ENCODE results near the gene FREY1.

FREY1 gene

DNA sequence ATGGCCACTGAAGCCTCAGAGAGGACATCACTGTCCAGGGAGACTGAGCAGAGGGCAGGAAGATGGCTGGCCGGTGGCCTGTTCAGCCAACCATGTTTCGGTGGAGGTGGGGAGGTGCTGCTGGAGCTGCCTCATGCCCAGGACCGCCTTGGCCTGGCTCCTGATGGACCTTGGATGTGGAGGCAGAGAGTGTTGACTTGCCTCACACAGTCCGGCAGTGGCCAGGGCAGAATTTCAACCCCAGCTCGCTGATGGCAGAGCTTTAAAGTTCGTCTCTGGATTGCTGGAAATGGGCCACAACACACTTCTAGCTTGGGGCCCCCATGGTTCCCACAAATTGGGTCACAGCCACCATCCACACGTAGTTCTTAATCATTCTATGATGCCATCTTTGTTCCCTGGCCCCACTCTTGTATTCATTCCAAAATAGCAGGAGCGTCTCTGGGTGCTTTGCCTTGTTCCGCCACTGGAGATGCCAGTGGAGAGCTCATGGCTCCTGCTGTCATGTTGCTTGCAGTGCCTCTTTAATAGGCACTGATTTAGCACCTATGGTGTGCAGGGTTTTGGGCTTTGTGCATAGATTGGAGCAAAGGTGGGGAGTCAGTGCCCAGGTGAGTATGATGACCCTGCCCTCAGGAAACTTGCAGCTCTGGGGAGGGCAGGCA, 16.1 kb downstream of the FREY1 start:
- no peak for DNase-seq

- DNase-seq: no peak
Measured at GRCh38 chr11:45889966-45890365, 17.1 kb downstream of the FREY1 start.

GRCh38 chr11:45889555-45889954, 17.5 kb downstream of the FREY1 start:
- no peak for DNase-seq

GRCh38 chr11:45887587-45887986, 19.5 kb downstream of the FREY1 start:
- no peak for DNase-seq

DNA sequence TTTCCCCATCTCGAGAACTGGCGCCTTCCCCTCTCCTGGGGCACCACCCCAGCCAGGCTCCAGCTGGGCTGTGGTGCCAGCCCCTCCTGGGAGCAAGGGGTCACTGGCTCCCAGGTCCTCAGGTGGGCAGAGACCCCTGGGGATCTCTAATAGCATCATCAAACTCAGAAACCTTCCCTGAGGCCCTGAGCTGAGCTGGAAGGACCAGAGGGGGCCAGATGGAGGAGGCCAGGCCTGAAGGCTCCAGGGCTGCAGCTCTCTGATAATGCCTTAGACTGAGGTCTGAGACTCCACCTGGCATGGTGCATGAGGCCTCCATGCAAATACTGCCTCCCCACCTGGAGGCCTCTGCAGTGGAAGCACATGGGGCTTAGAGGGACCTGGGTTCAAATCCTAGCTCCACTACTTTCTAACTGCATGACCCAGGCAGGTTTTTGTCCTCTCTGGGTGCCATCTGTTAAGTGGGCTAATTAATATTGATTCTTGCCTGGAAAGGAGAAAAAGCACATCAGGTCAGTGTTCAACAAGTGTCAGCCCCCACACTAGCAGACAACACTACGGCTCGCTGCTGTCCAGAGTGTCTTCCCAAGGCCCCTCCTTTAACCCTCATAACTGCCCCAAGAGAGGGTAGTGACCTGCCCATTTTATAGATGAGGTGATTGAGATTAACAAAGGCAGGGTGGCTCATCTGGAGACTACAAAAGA, 20.1 kb downstream of the FREY1 start:
- DNase-seq: no peak

GRCh38 chr11:45885921-45886721, 20.9 kb downstream of the FREY1 start:
- DNase-seq: no peak

- peak; percentile 21 to 56 for DNase-seq
Measured at GRCh38 chr11:45885274-45885920, 21.7 kb downstream of the FREY1 start, which contains the start of gene MAPK8IP1. MAPK8IP1 (plus strand) TSS chr11:45885651; CDS start chr11:45885821, 170 bp downstream.

GRCh38 chr11:45884596-45885185, 22.4 kb downstream of the FREY1 start:
- DNase-seq: no peak

- no peak for DNase-seq
Measured at GRCh38 chr11:45881708-45882368, 25.2 kb downstream of the FREY1 start.

GRCh38 chr11:45880772-45881570, 26.1 kb downstream of the FREY1 start:
- DNase-seq: no peak

DNA sequence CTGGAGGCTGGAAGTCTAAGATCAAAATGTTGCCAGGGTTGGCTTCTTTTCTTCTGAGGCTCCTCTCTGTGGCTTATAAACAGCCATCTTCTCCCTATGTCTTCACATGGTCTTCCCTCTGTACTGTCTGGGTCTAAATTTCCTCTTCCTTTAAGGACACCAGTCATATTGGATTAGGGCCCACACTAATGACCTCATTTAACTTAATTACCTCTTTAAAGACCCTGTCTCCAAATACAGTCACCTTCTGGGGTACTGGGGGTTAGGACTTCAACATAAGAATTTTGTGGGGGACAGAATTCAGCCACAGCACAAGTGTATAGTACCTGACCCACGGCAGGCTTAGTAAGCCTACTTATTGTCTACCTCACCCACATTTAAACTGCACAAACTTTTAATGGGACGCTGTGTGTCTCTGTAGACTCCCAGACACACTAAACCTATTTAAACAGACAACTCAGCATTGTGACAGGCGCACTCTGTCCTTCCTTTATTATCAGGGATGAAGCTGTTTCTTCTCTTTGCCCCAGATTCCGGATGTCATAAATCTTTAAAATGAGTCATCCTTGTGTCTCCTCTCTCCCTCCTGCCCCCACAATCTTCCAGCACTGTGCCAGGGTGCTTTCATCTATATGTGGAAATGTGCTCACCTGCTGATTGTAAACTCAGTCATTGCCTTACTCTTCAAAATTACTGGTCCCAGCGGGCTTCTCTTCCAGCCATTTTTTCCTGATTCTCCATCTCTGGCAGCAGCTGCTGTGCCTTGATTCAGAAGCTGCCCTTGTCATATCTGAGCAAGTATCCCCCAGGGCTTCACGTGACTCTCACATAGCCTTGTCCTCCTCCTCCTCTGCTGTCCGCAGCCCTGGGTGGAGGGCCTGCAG, 27.0 kb downstream of the FREY1 start:
- DNase-seq: no peak

GRCh38 chr11:45877845-45878244, 29.2 kb downstream of the FREY1 start:
- DNase-seq: no peak

GRCh38 chr11:45877221-45877620, 29.9 kb downstream of the FREY1 start:
- DNase-seq: no peak

DNA sequence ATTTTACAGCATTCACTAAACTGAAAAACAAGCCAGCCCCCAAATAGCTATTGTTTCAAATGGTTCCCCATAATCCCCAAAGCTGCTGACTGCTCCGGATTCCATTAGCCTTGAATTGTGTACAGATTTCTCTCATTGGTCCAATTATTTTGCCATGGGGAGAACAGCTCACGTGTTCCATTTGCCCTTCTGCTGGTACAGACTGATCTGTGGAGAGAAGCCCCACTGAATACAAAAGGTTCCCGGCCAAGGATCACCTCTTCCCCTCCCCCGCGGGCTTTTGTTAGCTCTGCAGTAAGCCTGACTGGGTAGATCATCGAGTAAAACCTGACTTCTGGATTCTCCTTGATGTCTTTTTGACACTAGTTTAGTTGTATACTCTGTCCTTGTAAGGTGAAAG, 30.7 kb downstream of the FREY1 start:
- DNase-seq: no peak

GRCh38 chr11:45872651-45873356, 34.3 kb downstream of the FREY1 start:
- no peak for DNase-seq

DNA sequence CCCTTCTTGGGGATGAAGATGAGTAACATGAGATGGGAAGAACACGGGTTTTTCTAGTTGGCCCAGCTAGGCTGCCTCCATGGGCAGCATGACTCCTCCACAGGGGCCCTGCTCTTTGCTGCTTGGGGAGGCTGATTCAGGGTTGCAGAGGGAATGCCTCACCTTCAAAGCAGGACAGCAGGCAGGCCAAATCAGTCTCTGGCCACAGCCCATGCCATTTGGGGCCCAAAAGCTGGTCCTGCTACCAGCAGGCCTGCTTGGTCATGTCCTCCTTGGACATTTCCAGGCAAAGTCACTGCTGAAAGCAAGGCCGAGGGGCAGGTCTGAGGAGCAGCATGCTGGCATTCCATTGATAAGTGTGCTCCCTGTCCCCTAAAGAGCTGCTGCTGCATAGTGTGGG, 35.4 kb downstream of the FREY1 start:
- no peak for DNase-seq

DNA sequence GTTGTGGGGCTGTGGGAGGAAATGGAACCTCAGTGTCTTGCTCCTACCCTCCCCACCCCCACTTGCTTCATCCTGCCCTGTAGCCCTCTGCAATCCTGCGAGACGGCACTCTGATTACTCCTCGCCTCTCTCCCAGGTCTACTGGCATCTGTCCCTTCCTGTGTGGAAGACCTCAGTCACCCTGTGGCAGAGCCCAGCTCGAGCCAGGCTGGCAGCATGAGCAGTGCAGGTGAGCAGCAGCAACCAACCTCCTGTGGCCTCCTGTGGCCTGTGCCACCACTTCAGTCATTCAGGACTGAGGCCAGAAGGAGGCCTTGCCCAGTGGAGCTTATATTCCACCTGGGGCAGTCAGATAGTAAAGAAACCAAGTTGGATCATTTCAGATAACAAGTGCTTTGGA, 36.4 kb downstream of the FREY1 start:
- DNase-seq: no peak

- no peak for DNase-seq
Measured at GRCh38 chr11:45869551-45869950, 37.5 kb downstream of the FREY1 start.

DNA sequence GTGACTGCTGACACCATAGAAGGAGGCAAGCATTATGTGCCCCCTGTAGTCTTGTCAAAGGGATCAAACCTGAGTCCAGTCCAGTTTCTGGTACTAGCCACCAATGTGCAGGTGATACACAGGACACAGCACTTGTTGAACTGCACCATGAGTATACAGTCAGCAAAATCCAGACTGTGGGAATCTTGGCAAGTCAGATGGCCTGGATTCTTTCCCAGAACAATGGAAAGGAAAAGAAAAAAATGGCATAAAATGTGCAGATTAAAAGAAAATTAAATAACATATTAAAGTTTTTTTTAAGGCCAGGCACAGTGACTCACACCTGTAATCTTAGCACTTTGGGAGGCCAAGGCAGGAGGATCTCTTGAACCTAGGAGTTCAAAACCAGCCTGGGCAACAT, 43.0 kb downstream of the FREY1 start:
- no peak for DNase-seq

Data from stimulated activated CD4-positive, alpha-beta T cell treated with anti-CD3 and anti-CD28 coated beads, Interleukin-4, amount 100 ng/mL, for 4 hours (primary cell).